Fibroblast of villous mesenchyme (primary cell): Measurements from ENCODE around the gene SLC7A14. TPM values are rescaled to one million over a fixed set of nuclear protein-coding genes. Genes with fewer than 3 reads are reported as not detected.

Experiments used
- DNase-seq: peaks from one replicate; pipeline ENCODE4 v3.0.0-alpha.2; 2010; ENCODE audit warnings: low read depth
- H3K4me3 ChIP-seq: 2 replicates; pipeline ENCODE4 v1.5.1; 2011; ENCODE audit warnings: low read depth, mild to moderate bottlenecking, low read length
- CTCF ChIP-seq: IDR thresholded peaks from 2 replicates; pipeline ENCODE4 v1.5.1; 2012; ENCODE audit warnings: low read depth, mild to moderate bottlenecking, low read length; ENCODE audit not compliant: insufficient read depth
- total RNA-seq: library from RNA; depleted of rRNA; stranded (reverse); fragments of >200 nt; gene quantifications from 2 replicates; pipeline ENCODE4 v1.2.3, GENCODE V29; 2012

The SLC7A14 gene
- total RNA-seq, 1 donor, result 2.2 TPM

GRCh38 chr3:170563712-170564423, 22.0 kb downstream of the SLC7A14 start:
- TF ChIP-seq CTCF, result no peak
- peak overlapping the region; percentile 18 for H3K4me3 ChIP-seq
- DNase-seq, result peak; percentile 64

GRCh38 chr3:170562080-170562479, 23.8 kb downstream of the SLC7A14 start:
- TF ChIP-seq CTCF, result no peak
- H3K4me3 ChIP-seq, result no peak overlapping the region
- DNase-seq, result no peak

DNA sequence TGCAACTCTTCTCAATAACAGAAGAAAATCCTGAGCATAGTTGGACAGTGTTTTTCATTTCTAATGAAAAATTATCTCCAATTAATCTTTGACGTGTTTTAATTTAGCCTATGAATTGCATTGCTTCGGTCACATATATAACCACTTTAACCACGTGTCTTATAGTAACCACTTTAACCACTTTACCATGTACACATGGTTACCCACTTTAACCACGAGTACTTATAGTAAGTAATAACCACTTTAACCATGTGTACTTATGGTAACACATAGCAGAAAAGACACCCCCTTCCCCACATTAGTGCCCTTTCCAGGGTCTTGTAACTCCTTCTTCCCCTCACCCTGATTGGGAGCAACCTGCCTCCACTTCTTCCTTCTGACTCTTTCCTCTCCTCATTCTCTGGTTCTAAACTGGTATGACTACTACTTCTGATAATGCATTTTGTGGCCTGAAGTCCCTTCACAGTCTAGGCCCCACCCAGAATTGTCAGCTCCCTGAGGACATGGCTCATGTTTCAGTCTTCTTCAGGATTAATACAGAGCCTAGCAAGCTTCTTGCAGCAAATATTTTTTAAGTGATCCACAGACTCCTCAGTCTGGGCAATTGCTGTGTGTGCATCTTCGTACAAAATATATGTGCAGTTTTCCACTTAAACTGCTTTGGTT, 25.0 kb downstream of the SLC7A14 start:
- no peak for DNase-seq
- TF ChIP-seq CTCF, result no peak
- no peak overlapping the region for H3K4me3 ChIP-seq

GRCh38 chr3:170560296-170560695, 25.6 kb downstream of the SLC7A14 start:
- TF ChIP-seq CTCF, result no peak
- H3K4me3 ChIP-seq, result no peak overlapping the region
- DNase-seq, result no peak

GRCh38 chr3:170558427-170558826, 27.4 kb downstream of the SLC7A14 start:
- no peak for TF ChIP-seq CTCF

GRCh38 chr3:170555329-170555728, 30.5 kb downstream of the SLC7A14 start:
- no peak for TF ChIP-seq CTCF
- H3K4me3 ChIP-seq, result no peak overlapping the region
- no peak for DNase-seq

More at GRCh38 chr3:170558427-170558826, 27.4 kb downstream of the SLC7A14 start:
- DNase-seq, result no peak
- H3K4me3 ChIP-seq, result no peak overlapping the region
